ENCODE data around the gene WRAP53.

DNA sequence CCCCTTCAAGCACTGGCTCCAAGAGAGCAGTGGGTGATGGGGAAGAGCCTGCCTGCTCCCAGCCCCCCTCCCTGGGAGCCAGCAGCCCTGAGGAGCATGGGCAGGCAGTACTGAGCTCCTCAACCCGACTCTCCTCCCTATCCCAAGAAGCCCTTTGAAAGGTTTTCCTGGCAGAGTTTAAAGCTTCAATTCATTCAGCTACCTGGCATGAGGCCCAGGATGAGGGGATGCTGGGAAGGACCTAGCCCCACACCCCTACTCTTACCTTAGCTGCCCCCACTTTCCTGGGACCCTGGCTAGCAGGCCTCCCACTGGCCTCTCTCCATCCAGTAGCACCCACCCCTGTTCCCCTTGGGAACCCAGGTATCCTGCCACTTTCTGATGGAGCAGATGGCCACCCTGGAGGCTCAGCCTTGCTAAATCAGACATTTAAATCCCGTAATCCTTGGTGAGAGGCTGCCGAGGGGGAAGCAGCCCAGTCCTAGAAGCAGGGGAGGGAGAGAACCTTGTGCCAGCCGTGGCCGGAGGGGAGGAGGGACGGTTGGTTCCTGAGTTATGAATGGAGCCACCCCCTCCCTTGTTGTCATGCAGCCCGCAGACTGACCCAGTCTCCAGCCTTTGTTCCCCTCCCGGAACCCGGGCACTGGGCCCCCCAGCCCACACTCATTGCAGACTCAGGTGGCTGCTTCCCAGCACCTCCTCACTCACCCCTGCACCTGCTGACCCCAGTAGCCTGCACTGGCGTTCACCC lies 20.4 kb upstream of the WRAP53 start:
- TF ChIP-seq ZNF24 (IDR thresholded peaks at IDR 0.05) (no peak), POLR2AphosphoS5 (IDR thresholded peaks at IDR 0.05; ENCODE audit: low read depth, low read length) (no peak), CTCF (CRISPR knock-in tag; IDR thresholded peaks at IDR 0.05) (no peak), EP300 (IDR thresholded peaks at IDR 0.05; ENCODE audit: low read depth in 2 of 2, low read length in 2 of 2) (no peak), EP300 (CRISPR knock-in tag; IDR thresholded peaks at IDR 0.05; ENCODE audit: borderline replicate concordance) (no peak), GTF2F1 (IDR thresholded peaks at IDR 0.05; ENCODE audit: low read length) (no peak), MXD4 (CRISPR knock-in tag; IDR thresholded peaks at IDR 0.05) (no peak), SIN3A (IDR thresholded peaks at IDR 0.05; ENCODE audit: borderline replicate concordance, low read depth, low read length) (no peak), RXRA (CRISPR knock-in tag; IDR thresholded peaks at IDR 0.05) (no peak), ZNF33A (CRISPR knock-in tag; IDR thresholded peaks at IDR 0.05; ENCODE audit: borderline replicate concordance) (no peak)
- TF ChIP-seq, protein P1, sequence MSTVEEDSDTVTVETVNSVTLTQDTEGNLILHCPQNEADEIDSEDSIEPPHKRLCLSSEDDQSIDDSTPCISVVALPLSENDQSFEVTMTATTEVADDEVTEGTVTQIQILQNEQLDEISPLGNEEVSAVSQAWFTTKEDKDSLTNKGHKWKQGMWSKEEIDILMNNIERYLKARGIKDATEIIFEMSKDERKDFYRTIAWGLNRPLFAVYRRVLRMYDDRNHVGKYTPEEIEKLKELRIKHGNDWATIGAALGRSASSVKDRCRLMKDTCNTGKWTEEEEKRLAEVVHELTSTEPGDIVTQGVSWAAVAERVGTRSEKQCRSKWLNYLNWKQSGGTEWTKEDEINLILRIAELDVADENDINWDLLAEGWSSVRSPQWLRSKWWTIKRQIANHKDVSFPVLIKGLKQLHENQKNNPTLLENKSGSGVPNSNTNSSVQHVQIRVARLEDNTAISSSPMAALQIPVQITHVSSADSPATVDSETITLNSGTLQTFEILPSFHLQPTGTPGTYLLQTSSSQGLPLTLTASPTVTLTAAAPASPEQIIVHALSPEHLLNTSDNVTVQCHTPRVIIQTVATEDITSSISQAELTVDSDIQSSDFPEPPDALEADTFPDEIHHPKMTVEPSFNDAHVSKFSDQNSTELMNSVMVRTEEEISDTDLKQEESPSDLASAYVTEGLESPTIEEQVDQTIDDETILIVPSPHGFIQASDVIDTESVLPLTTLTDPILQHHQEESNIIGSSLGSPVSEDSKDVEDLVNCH (CRISPR knock-in tag; IDR thresholded peaks at IDR 0.05): no peak
